HG03432 (cell line): ENCODE results near the gene AQP6.

ENCODE experiments used
- ATAC-seq: cut with Tn5 transposase; IDR thresholded peaks from one replicate; pipeline ENCODE4 v1.9.1; 2021; ENCODE audit warnings: mild to moderate bottlenecking, moderate library complexity; ENCODE audit not compliant: unreplicated experiment

Gene AQP6

DNA sequence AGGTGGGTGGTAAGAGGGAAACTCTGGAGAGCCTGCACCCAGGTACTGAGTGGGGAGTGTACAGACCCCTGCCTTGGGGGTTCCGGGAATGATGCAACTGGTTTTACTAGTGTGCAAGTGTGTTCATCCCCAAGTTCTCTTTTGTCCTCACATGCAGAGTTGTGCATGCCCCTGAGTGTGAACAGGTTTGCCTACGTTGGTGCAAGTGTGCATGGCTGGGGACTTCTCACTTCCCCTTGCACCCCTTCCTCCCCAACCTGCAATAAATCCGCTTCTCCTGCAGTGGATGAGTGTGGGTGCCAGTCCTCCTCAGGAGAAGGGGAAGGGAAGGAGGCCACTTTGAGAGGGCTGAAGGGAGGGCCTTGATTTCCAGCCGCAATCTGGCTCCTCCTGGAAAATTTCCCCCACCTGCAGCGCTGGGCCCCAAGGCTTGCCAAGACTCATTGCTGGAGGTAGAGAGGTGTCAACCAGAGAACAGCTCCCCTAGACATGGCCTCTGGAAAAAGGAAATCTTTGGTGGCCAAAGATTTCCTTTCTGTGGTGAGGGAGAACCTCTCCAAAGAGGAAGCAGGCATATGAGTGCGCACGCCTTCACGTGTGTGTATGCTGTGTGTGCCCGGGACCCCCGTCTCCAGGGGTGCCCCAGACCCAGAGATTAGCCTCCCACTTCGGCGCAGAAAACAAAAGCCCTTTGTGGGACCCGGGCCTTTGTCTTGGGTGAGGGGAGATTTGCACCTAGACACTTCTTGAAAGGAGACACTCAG, 16.7 kb upstream of the AQP6 start:
- ATAC-seq: no peak

DNA sequence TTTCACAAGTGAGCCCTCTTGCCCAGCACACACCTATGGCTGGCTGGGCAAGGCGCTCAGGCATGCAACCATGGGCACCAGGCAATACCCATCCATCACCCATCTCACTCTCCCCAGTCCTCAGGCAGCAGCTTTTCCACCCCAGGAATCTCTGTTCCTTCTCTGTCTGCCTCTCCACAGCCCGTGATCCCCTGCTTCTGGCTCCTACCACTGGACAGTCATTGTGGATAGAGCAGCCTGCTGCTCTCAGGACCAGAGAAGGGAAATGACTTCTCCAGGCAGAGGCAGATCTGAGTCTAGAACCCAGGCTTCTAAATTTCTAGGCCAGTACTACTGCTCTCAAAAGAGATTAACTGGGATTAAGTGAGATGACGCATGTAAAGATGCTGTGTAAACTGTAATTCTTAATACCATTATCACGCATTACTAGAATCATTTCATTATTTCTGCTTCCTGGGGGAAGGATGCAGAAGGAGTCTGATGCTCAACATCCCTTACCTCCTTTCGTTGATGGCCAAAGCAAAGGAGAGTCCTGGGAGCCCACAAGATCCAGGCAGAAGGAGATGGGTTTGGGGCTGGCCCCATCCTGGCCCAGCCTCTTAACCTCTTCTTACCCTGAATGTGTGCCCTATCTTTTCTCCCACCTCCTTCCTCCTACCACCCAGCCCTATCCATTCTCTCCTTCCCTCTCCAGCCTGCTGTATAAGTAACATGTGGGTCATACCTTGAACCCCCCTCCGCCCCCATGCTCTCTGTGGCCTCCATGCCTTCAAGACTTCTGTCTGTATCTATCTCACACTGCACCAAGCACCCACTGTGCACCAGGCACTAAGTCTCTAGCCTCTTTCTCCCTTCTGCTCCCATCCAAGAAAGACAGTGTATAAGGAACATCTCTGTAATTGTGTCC, 15.8 kb upstream of the AQP6 start:
- ATAC-seq: no peak

DNA sequence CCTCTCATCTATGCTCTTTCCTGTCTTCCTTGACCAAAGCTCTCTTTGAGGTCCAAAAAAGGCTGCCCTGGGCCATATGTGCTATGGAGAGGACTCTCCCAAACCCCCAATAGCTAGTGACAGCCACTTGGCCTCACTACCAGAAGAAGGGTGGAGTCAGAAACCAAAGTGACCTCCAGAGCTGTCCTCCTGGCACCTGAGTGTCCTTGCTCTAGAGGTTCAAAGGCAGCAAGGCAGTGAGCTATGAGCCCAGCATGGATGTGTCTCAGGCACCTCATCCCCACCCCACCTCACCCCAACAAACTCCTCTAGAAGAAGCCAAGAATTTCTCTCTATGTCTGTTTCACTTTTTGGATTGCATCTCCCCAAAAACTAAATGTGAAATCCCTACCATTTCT, 15.2 kb upstream of the AQP6 start:
- ATAC-seq: no peak

DNA sequence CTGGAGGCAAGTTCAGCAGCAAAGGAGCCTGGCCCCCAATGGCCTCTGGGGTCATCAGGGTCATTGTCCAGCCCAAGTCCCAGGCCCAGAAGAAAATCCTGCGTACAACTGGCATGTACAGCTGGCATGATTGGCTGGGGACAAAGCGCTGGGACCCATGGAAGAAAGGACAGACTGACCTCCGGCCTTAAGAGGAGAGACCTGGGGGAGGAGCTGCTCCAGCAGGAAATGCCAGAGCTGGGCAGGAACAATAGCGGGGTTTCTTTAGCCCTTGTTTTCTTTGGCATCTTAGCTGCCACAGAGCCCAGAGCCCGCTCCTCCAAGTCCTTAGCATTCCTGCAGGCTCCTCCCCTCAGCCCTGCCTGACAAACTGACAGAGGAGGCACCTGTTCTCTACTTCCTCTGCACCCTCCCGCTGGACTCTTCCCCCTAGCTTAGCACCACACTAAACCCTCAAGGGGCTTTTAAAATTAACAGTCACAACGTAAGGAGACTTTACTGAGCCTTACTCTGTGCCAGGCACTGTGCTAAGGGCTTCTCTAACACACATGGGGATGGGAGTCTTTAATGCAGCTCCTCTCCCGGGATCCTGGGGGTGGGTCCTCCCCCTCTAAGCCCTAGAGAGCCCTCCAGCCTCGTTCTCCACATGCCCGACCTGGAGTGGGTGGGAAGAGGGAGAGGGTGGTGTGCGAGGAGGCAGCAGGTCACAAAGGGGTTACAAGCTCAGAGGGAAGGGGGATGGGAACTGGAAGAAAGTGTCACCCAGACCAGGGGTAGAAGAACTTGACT, 12.9 kb upstream of the AQP6 start:
- no peak for ATAC-seq

DNA sequence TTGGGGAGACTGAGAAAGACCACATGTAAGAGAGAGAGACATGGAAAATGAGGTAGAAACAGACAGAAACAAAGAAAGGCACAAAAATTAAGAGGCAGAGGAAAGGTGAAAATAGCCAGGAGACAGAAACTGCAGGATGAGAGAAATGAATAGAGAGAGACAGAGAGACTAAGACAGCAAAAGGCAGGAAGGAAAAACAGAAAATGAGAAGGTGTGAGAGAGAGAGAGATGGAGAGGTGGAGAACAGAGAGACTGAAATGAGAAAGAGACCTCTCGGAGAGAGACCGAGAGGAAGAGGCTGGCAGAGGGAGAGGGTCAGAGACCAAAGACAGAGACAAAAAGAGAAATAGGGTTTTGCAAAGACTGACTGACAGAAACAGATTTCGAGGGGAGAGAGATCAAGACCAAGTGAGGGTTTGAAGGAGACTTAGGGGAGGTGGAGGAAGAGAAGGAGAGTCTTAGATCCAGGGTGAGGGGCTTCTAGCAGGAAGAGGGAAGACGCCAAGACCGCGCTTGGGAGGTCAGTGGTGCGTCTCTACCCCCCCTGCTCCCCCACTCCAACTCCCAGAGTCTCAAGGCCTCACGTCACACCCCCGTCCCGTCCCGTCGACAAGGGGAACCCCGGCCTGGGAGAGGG, 12.2 kb upstream of the AQP6 start:
- no peak for ATAC-seq

DNA sequence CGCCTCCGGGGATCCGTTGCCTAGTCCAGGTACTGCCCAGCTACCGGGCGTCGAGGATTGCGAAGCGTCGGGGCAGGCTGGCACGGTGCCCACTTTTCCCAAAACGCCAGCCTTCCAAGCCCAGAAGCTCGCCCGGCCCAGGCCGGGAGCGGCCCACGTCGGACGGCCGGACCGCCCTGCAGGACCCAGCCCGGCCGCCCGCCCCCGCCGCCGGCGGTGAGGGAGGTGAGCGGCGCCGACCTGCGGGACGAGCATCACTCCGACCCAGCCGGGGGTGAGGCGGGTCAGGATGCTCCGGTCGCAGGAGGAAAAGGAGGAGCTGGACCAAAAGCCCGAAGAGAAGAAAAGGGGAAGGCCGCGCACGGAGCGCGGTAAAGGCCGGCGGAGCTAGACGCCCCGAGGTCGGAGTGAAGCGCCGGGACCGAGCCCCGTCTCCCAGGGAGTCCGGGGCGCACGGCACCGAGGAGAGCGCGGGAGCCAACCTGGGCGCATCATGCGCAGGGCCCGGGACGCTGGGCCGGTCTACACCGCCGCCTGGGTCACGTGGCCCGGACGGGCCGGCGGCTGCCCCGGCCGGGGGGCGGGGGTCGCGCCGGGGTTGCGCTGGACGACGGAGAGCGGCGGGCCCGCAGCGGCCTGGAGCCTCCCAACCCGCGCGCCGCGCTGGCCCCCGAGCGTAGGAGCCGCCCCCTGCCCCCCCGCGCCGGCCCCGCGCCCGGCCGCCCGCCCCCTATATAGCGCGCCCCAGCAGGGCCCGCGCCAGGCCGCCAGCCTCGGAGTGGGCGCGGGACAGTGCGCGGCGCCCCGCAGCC, 11.4 kb upstream of the AQP6 start, which contains the start of gene AQP5:
AQP5 (plus strand) TSS at position 762 of the 812 bp plus-strand sequence. CDS start 146 bp downstream, outside the sequence.
- ATAC-seq: no peak

DNA sequence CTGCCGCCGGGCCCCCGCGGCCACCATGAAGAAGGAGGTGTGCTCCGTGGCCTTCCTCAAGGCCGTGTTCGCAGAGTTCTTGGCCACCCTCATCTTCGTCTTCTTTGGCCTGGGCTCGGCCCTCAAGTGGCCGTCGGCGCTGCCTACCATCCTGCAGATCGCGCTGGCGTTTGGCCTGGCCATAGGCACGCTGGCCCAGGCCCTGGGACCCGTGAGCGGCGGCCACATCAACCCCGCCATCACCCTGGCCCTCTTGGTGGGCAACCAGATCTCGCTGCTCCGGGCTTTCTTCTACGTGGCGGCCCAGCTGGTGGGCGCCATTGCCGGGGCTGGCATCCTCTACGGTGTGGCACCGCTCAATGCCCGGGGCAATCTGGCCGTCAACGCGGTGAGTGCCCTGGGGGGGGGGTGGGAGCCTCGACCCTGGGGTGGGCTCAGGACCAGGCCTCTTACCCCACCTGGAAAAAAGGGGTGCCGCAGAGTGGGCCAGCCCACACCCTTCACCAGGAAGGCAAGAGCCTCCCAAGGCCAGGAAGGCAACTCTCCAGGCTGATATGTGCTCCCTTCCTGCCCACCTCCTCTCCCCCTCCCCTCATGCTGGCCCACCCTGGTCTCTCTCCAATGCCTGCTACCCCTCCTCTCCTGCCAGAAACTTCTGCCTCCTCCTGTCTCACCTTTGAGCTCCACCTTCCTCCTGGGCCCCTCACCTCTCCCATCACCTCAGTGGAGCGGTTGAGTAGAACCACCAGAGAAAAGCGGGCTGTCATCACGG, 10.6 kb upstream of the AQP6 start:
- no peak for ATAC-seq

DNA sequence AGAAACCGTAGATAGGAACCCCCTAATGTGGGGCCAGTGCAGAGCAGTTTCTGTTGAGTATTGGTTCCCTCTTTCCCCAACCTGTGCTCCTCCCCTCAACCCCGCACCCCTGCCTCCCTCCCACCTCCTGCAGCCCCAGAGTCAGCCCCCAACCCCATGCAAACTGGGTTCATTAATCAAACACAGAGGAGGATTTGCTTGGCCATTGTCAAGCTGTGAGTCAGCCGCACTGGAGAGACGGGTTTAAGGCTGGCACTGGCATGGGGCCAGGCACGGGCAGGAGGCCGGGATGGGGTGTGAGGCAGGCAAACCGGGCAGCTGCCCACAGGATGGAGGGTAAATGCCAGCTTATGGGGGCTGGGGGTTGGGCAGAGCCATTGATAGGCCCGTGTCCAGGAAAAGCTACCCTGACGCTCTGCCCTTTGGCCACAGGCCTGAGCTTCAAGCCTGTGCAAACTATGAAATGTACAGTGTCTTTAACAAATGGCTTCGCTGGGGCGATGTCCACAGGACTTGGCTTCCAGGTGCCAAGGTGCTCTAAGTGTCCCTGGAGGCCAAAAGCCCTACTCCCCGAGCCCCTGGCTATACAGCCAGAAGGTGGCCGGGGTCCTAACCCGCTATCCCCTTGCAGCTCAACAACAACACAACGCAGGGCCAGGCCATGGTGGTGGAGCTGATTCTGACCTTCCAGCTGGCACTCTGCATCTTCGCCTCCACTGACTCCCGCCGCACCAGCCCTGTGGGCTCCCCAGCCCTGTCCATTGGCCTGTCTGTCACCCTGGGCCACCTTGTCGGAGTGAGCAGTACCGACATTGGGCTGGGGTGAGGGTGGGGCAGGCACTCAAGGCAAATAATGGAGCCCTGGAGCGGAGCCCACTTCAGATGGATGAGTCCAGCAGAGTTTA, 9.6 kb upstream of the AQP6 start:
- no peak for ATAC-seq

DNA sequence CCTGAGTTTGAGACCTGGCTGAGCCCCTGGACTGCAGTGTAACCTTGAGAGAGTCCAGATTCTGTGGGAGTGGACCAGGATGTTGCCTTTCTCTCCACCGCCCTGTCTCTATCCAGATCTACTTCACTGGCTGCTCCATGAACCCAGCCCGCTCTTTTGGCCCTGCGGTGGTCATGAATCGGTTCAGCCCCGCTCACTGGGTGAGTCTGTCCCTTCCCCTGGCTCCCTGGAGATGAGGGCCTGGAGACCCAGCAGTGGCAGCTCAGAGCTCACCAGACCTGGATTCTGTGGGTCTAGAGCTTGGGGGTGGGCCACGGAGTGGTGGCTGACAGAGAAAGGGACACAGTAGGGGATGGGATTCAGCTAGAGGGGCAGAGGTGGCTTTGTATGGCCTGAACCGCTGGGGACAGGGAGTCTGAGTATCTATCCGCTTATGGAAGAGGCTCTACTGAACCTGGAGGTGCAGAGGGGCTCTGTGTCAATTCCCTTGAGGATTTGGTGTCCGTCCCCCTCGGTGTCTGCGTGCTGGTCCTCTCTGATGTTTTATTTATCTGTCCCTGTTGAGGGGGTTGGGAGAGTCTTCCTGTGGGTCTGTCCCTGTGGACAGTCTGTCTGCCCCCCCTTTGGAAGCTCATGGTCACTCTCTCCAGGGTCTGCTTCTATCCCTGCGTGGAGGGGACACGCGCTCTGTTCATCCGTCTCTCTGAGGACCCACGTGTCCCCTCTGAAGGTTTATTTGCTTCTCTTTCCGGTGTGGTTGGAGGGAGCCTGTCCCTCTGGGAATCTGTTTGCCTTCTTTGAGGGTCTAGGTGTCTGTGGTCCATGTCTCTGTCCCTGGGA, 8.6 kb upstream of the AQP6 start:
- no peak for ATAC-seq

DNA sequence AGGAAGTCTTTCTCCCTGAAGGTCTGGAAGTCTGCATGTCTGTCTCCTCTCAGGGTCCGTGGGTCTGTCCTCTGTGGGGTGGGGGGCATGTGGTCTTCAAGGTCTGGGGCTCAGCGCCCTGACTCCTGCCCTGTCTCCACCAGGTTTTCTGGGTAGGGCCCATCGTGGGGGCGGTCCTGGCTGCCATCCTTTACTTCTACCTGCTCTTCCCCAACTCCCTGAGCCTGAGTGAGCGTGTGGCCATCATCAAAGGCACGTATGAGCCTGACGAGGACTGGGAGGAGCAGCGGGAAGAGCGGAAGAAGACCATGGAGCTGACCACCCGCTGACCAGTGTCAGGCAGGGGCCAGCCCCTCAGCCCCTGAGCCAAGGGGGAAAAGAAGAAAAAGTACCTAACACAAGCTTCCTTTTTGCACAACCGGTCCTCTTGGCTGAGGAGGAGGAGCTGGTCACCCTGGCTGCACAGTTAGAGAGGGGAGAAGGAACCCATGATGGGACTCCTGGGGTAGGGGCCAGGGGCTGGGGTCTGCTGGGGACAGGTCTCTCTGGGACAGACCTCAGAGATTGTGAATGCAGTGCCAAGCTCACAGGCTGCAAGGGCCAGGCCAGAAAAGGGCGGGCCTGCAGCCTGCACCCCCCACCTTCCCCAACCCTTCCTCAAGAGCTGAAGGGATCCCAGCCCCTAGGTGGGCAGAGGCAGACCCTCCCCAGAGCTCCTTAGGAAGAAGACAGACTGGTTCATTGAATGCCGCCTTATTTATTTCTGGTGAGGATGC, 7.7 kb upstream of the AQP6 start:
- ATAC-seq: no peak

DNA sequence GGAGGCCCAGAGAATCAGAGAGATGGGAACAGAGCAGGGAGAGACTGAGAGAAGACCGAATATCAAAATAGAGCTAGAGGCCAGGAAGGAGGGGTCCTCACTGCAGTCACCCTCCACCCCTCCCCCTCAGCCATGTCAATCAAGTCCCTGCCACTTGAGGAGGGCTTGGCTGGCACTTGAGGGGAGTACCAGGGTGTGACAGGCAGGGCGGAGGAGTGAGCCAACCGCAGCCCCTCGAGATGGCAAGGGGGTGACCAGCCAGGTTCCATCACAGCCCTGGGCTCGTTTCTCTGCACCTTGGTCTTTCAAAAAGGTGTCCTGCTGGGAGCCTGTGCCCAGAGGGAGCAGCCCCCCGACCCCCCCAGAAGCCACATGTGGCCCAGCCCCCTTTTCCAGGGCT, 6.9 kb upstream of the AQP6 start:
- no peak for ATAC-seq

DNA sequence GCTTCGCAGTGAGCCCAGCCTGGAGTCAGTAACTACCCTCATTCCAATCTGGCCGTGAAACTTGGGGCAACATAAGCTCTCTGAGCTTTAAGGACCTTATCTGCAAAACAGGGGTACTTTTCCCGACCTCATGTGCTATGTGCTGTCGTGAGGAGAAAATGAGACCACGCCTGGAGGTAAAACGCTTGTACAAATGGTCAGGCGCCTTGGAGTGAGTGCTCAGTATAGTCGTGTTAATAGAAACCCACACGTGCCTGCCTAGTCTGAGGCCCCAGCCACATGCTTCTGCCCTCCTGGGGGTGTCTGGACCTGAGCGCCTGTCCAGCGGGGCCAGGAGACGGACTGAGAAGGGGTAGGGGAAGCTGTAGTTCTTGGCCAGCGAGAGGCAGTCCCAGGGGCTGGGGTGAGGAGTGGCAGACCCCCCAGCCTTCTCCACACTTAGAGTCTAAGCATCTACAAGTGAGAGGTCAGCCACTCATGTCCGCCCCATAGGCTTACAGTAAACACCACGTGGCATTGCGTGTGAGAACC, 6.2 kb upstream of the AQP6 start:
- no peak for ATAC-seq

DNA sequence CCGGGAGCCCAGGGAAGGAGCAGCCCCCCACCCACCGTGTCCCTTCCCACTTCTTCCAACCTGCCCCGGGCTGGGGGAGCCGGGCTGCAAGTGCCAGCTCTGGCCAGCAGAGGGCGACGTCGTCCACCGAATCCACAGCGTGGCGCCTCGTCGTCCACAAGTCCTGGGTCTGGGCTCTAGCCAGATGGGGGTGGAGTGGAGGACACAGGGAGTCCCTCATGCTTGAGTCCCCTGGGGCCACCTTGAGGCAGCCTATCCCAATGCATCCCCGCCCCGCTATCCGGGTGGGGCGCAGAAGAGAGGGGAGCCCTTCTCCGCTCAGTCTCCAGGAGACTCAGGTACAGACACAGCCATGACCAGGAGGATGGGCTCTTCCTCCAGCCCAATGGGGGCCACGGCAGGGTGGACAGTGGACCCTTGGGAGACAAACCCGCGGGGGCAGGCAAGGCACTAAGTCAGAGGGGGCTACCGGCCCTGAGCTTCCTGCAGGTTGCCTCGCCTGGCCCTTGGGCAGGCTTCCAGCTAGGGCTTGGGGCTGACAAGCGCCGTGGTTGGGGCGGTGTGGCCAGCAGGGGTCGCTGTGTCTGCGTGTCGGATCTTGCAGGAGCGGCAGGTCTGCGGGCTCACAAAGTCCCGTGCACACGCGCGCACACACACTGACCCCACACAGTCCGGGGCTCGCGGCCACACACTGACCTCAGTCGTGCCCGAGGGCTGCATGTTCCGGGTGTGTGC, 5.5 kb upstream of the AQP6 start:
- peak; percentile 78 for ATAC-seq

DNA sequence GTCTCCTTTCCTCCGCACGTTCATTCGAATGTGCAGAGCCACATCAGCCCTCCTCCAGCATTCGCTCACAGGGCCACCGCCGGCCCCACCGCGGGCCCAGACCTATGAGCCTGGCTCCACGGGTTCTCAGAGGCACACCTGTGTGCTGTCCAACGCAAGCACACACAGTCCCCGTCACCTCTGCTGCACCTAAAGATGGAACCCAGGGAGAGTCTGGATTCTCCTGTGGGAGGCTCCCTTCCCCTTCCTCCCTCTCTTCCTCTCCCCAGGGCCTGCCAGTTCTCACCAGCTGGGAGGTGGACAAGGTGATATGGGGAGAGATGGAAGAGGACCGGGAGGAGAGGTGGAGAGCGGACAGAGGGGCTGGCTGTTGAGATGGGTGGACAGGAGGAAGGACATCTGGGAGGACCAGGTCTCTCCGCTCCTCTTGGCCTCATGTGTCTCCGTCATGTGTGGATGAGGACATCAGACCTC, 4.9 kb upstream of the AQP6 start:
- ATAC-seq: no peak

DNA sequence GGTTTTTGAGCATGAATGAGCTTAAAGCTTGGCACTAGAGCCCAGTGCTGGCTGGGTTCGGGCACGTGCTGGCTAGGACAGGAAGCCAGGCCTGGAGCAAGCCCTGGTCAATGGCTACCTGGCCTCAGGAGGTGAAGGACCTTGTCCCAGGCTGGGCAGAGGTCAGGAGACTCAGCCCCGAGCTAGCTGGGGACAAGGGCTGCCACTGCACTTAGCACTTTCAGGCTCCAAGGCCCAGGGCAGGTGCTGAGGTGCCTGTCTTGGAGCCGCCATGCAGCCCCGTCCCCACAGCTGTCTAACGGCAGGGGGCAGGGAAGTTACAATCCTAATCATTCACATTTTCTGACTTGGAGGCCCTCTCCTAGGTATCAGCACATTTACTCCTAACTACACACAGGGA, 4.3 kb upstream of the AQP6 start:
- no peak for ATAC-seq
